ENCODE results near the gene PLXNA3. TPM values are rescaled to one million over a fixed set of nuclear protein-coding genes. Genes with fewer than 3 reads are reported as not detected.

PLXNA3 gene
- total RNA-seq, 1 experiment from 2014 or later, result 36.3 TPM

DNA sequence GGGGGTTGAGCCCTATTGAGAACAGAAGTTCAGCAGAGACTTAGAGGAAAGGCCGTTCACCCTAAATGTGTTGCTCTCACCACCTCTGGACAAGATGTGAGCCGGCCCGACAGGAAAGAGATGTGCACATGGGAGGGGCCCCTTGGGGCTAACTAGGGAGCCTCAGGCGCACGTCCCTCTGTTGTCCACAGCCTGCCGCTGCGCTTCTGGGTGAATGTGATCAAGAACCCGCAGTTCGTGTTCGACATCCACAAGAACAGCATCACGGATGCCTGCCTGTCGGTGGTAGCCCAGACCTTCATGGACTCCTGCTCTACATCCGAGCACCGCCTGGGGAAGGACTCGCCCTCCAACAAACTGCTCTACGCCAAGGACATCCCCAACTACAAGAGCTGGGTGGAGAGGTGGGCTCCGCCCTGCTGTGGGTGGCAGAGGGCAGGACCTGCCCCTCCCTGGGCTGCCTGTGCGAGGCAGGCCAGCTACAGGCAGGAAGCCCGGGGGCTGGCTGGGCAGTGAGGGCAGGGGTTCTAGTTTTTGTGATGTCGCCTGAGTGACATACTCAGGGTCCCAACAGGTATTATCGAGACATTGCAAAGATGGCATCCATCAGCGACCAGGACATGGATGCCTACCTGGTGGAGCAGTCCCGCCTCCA lies 13.0 kb downstream of the PLXNA3 start:
- H3K56ac ChIP-seq (ENCODE audit: insufficient read length, low read depth, low read length), result no peak overlapping the region
- Mint-ChIP-seq H3K9me3 (peaks cover 54 to 86% of the 10 kb centered on the region in 2 experiments), H3K27me3 (ENCODE audit: low read depth) (peaks cover 2% of the 10 kb centered on the region; the same call in 1 of the 2 replicates), H3K4me1 (no peaks in the 10 kb centered on the region), H3K36me3 (ENCODE audit: insufficient read depth in 1 of 3, low read depth in 3 of 3) (peaks cover 21 to 61% (median 56%) of the 10 kb centered on the region in 3 experiments), H3K4me3 (no peak overlapping the region), H3K27ac (no peak overlapping the region)
- no peak overlapping the region for H4K91ac ChIP-seq (ENCODE audit: insufficient read length, low read depth, low read length)
- H2BK15ac ChIP-seq (ENCODE audit: low read depth, low read length), result no peak overlapping the region
- no peaks in the 10 kb centered on the region for H3K4me1 ChIP-seq (ENCODE audit: insufficient read depth, low read length)
- no peak overlapping the region for H2BK12ac ChIP-seq (ENCODE audit: insufficient read length, low read depth, low read length)
- no peak overlapping the region for H4K5ac ChIP-seq (ENCODE audit: insufficient read length, low read depth, low read length)
- no peak overlapping the region for H4K8ac ChIP-seq (replicated peaks; ENCODE audit: insufficient read length, low read depth, low read length)
- no peak overlapping the region for H2AK5ac ChIP-seq (ENCODE audit: insufficient read length, low read length)
- H2BK120ac ChIP-seq (ENCODE audit: low read depth, low read length, poor library complexity, severe bottlenecking), result no peak overlapping the region
- H3K14ac ChIP-seq (ENCODE audit: insufficient read depth, low read length), result no peak overlapping the region; the same call in 1 of the 2 replicates
- H2BK20ac ChIP-seq (ENCODE audit: low read depth, low read length, poor library complexity, severe bottlenecking), result no peak overlapping the region
- no peak for DNase-seq
- no peaks in the 10 kb centered on the region for H3K79me2 ChIP-seq (ENCODE audit: insufficient read depth, low read length)
- H4K20me1 ChIP-seq (ENCODE audit: control insufficient read depth, insufficient read depth, insufficient read length), result no peaks in the 10 kb centered on the region
- no peak overlapping the region for H3K23ac ChIP-seq (ENCODE audit: insufficient read length, low read depth, low read length)
- H3K27ac ChIP-seq (ENCODE audit: insufficient read length, low read depth, low read length), result no peak overlapping the region
- H3K9me3 ChIP-seq (ENCODE audit: control insufficient read depth, low read depth, low read length), result peaks cover 21% of the 10 kb centered on the region
- TF ChIP-seq, protein P1, sequence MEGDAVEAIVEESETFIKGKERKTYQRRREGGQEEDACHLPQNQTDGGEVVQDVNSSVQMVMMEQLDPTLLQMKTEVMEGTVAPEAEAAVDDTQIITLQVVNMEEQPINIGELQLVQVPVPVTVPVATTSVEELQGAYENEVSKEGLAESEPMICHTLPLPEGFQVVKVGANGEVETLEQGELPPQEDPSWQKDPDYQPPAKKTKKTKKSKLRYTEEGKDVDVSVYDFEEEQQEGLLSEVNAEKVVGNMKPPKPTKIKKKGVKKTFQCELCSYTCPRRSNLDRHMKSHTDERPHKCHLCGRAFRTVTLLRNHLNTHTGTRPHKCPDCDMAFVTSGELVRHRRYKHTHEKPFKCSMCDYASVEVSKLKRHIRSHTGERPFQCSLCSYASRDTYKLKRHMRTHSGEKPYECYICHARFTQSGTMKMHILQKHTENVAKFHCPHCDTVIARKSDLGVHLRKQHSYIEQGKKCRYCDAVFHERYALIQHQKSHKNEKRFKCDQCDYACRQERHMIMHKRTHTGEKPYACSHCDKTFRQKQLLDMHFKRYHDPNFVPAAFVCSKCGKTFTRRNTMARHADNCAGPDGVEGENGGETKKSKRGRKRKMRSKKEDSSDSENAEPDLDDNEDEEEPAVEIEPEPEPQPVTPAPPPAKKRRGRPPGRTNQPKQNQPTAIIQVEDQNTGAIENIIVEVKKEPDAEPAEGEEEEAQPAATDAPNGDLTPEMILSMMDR (conservative IDR thresholded peaks at IDR 0.05), result no peak
- no peak overlapping the region for H3T11ph ChIP-seq (ENCODE audit: low read length)
- no peak overlapping the region for H3K18ac ChIP-seq (ENCODE audit: insufficient read length, low read depth, low read length)
- no peaks in the 10 kb centered on the region for H3K27me3 ChIP-seq (ENCODE audit: insufficient read depth, low read length)
- H3K4me2 ChIP-seq (ENCODE audit: insufficient read depth, insufficient read length, low read length), result no peak overlapping the region
- WGBS (ENCODE audit: extremely low coverage, insufficient read length, low lambda C conversion rate), result no CpG with 5 or more reads among the region's 23 CpGs
- no peak overlapping the region for H2AFZ ChIP-seq (ENCODE audit: low read length)
- no peaks in the 10 kb centered on the region for H3K79me1 ChIP-seq (ENCODE audit: insufficient read depth, low read depth, low read length, poor library complexity, severe bottlenecking)
- no peak overlapping the region for H3K4ac ChIP-seq (ENCODE audit: low read depth, low read length)
- no peaks in the 10 kb centered on the region for H3K23me2 ChIP-seq (ENCODE audit: insufficient read length, low read depth, low read length, poor library complexity, severe bottlenecking)
- H3K9ac ChIP-seq (ENCODE audit: extremely low read depth, insufficient read length, low read length), result no peak overlapping the region
- H2BK5ac ChIP-seq (ENCODE audit: insufficient read length, low read length), result no peak overlapping the region
